ENCODE data around the gene WEE1.

GRCh38 chr11:9530020-9530621 lies 43.3 kb upstream of the WEE1 start:
- TF ChIP-seq CTCF (IDR thresholded peaks at IDR 0.05) (no peak), POLR2A (IDR thresholded peaks at IDR 0.05) (no peak)
